Cardiac muscle cell (in vitro differentiated cells and primary cell): ENCODE results near the gene ASIC4. TPM values are rescaled to one million over a fixed set of nuclear protein-coding genes. Genes with fewer than 3 reads are reported as not detected.
A peak's percentile ranks its signal among the peaks of the same experiment; 100 is the strongest.

ENCODE experiments used
- DNase-seq, 2 donors: peaks; one replicate each; pipeline versions ENCODE4 v3.0.0 to v3.0.0-alpha.2; 2010 to 2017; ENCODE audit warnings: low read depth in 1 of 2, low spot score in 1 of 2
- H3K27ac ChIP-seq: fragments of 200-600 bp; sonication (generic); 2 replicates; pipeline ENCODE4 v1.5.1; 2016
- H3K27me3 ChIP-seq: fragments of 200-600 bp; sonication (generic); 2 replicates; pipeline ENCODE4 v1.6.0; 2016; ENCODE audit warnings: control low read depth
- H3K36me3 ChIP-seq: fragments of 200-600 bp; sonication (generic); 2 replicates; pipeline ENCODE4 v1.5.1; 2016; ENCODE audit warnings: control low read depth
- H3K4me1 ChIP-seq: fragments of 200-600 bp; sonication (generic); 2 replicates; pipeline ENCODE4 v1.8.1; 2017; ENCODE audit warnings: low read depth, mild to moderate bottlenecking, mixed run types
- H3K4me3 ChIP-seq: fragments of 200-600 bp; sonication (generic); 2 replicates; pipeline ENCODE4 v1.5.1; 2016; ENCODE audit warnings: mild to moderate bottlenecking
- H3K9me3 ChIP-seq: fragments of 200-600 bp; sonication (generic); 2 replicates; pipeline ENCODE4 v1.5.1; 2017; ENCODE audit warnings: low read depth, mild to moderate bottlenecking, control low read depth
- CTCF ChIP-seq: IDR thresholded peaks from 2 replicates; pipeline ENCODE4 v1.5.1; 2012; ENCODE audit warnings: low read depth, mild to moderate bottlenecking, low read length
- polyA plus RNA-seq: library from polyadenylated mRNA; unstranded; fragments of >200 nt; fragmentation: Nextera tagmentation; extraction: Ambion mirVana; gene quantifications from 2 replicates; pipeline ENCODE4 v1.2.1, GENCODE V29; 2016
- total RNA-seq: library from RNA; depleted of rRNA; stranded (reverse); fragments of >200 nt; gene quantifications from 2 replicates; pipeline ENCODE4 v1.2.3, GENCODE V29; 2016

The ASIC4 gene
- total and polyA plus RNA-seq, 2 experiments from 2014 or later: 3.3 to 9.5 TPM

GRCh38 chr2:219541611-219542180, 27.4 kb downstream of the ASIC4 start:
- H3K4me3 ChIP-seq: no peak overlapping the region
- DNase-seq: peak; percentile 66 to 85
- peak; percentile 88 for TF ChIP-seq CTCF
- peaks cover 5% of the 10 kb centered on the region for H3K4me1 ChIP-seq
- no peaks in the 10 kb centered on the region for H3K9me3 ChIP-seq
- H3K36me3 ChIP-seq: peaks cover 10% of the 10 kb centered on the region
- no peak overlapping the region for H3K27ac ChIP-seq
- no peaks in the 10 kb centered on the region for H3K27me3 ChIP-seq

GRCh38 chr2:219542931-219543595, 28.8 kb downstream of the ASIC4 start:
- Histone ChIP-seq H3K27ac (peak overlapping the region; percentile 80), H3K36me3 (peaks cover 10% of the 10 kb centered on the region), H3K4me3 (peak overlapping the region; percentile 92), H3K4me1 (peaks cover 5% of the 10 kb centered on the region), H3K27me3 (no peaks in the 10 kb centered on the region), H3K9me3 (no peaks in the 10 kb centered on the region)
- TF ChIP-seq CTCF: no peak
- DNase-seq: peak; percentile 40 to 73

- no peak for TF ChIP-seq CTCF
- H3K27ac ChIP-seq: peak within 1 kb of the TSS; percentile 80
- H3K9me3 ChIP-seq: no peaks in the 10 kb centered on the region
- no peaks in the 10 kb centered on the region for H3K27me3 ChIP-seq
- peak; percentile 99 to 100 for DNase-seq
- H3K36me3 ChIP-seq: peaks cover 10% of the 10 kb centered on the region
- H3K4me1 ChIP-seq: peaks cover 5% of the 10 kb centered on the region
- peak within 1 kb of the TSS; percentile 92 for H3K4me3 ChIP-seq
Observed at GRCh38 chr2:219543596-219544358, 29.5 kb downstream of the ASIC4 start, which contains the start of the genes CHPF and TMEM198. CHPF (minus strand) TSS chr2:219543809; CDS start chr2:219543538, 271 bp downstream. TMEM198 (plus strand) TSS chr2:219544028; CDS start chr2:219544728, 700 bp downstream.

- TF ChIP-seq CTCF: no peak
- peak overlapping the region; percentile 29 for H3K4me3 ChIP-seq
- no peaks in the 10 kb centered on the region for H3K9me3 ChIP-seq
- H3K36me3 ChIP-seq: peaks cover 6% of the 10 kb centered on the region
- no peak for DNase-seq
- H3K27me3 ChIP-seq: no peaks in the 10 kb centered on the region
- peaks cover 5% of the 10 kb centered on the region for H3K4me1 ChIP-seq
- H3K27ac ChIP-seq: no peak overlapping the region
Observed at GRCh38 chr2:219544567-219544966, 30.3 kb downstream of the ASIC4 start.

- DNase-seq: no peak
- Histone ChIP-seq H3K4me1 (peaks cover 5% of the 10 kb centered on the region), H3K9me3 (no peaks in the 10 kb centered on the region), H3K36me3 (peaks cover 6% of the 10 kb centered on the region), H3K27me3 (no peaks in the 10 kb centered on the region), H3K4me3 (no peak overlapping the region), H3K27ac (no peak overlapping the region)
- TF ChIP-seq CTCF: no peak
Observed at GRCh38 chr2:219545295-219545942, 31.1 kb downstream of the ASIC4 start.
